H1 (cell line): ENCODE data around the gene ALDH5A1. TPM values are rescaled to one million over a fixed set of nuclear protein-coding genes. Genes with fewer than 3 reads are reported as not detected.

Source experiments
- CTCF ChIA-PET: fragments of 300-600 bp; sonication (Branson Sonifier 250); formaldehyde crosslinking; loops from one replicate; lab custom pipeline; 2021; ENCODE audit not compliant: partially characterized antibody; lab: Charles Lee
- POLR2A ChIA-PET: fragments of 300-600 bp; sonication (Branson Sonifier 250); formaldehyde crosslinking; loops from one replicate; lab custom pipeline; 2021; ENCODE audit warnings: inconsistent platforms; ENCODE audit not compliant: partially characterized antibody; lab: Charles Lee
- DNase-seq, 2 experiments: peaks; one replicate each; pipeline versions ENCODE4 v3.0.0 to v3.0.0-alpha.2; 2010 to 2022; ENCODE audit warnings: low spot score in 2 of 2, low read depth in 1 of 2, mixed read lengths in 1 of 2
- FAIRE-seq: peaks from 2 replicates; lab custom pipeline; 2011; peaks lifted over from hg19 to GRCh38; lab: Jason Lieb, UNC
- H2AFZ ChIP-seq: 2 replicates; pipeline ENCODE4 v1.8.1; 2012; ENCODE audit warnings: low read length, inconsistent platforms
- H2AK5ac ChIP-seq: 2 replicates; pipeline ENCODE4 v1.6.1; 2013; ENCODE audit warnings: low read depth, low read length
- H2BK120ac ChIP-seq: replicated peaks from 2 replicates; pipeline ENCODE3; 2013; ENCODE audit warnings: low read depth, low read length, inconsistent platforms
- H2BK12ac ChIP-seq: 2 replicates; pipeline ENCODE4 v1.6.1; 2013; ENCODE audit warnings: low read depth, low read length
- H2BK15ac ChIP-seq: 2 replicates; pipeline ENCODE4 v1.6.1; 2013; ENCODE audit warnings: low read length
- H2BK20ac ChIP-seq: 2 replicates; pipeline ENCODE4 v1.6.1; 2013; ENCODE audit warnings: low read length
- H2BK5ac ChIP-seq: 2 replicates; pipeline ENCODE4 v1.6.1; 2013; ENCODE audit warnings: low read depth, low read length
- H3K14ac ChIP-seq: 2 replicates; pipeline ENCODE4 v1.6.1; 2013; ENCODE audit warnings: inconsistent platforms; ENCODE audit not compliant: insufficient read length
- H3K18ac ChIP-seq: 2 replicates; pipeline ENCODE4 v1.6.1; 2013; ENCODE audit warnings: low read length; ENCODE audit errors: extremely low read depth
- H3K23ac ChIP-seq: 2 replicates; pipeline ENCODE4 v1.6.1; 2013; ENCODE audit warnings: inconsistent platforms; ENCODE audit not compliant: insufficient read length
- H3K23me2 ChIP-seq: 2 replicates; pipeline ENCODE4 v1.6.1; 2013; ENCODE audit warnings: low read depth, low read length
- H3K27ac ChIP-seq: 2 replicates; pipeline ENCODE4 v1.6.1; 2011; ENCODE audit warnings: low read depth, low read length, inconsistent platforms
- H3K27me3 ChIP-seq, 4 experiments: replicated peaks in 1 of 4; 1 replicate in 1 of 4; 2 replicates in 3 of 4; pipeline versions ENCODE4 v1.6.1 to v1.8.1; 2011 to 2013; ENCODE audit warnings: low read length in 3 of 4, mild to moderate bottlenecking in 3 of 4, inconsistent platforms in 2 of 4, mixed read lengths in 2 of 4, moderate library complexity in 1 of 4; ENCODE audit not compliant: control insufficient read depth in 3 of 4, insufficient read depth in 3 of 4; ENCODE audit errors: extremely low read depth in 1 of 4
- H3K36me3 ChIP-seq, 4 experiments: 2 replicates each; pipeline versions ENCODE4 v1.6.1 to v1.8.1; 2011 to 2013; ENCODE audit warnings: mild to moderate bottlenecking in 4 of 4, low read length in 3 of 4, moderate library complexity in 2 of 4, control low read depth in 1 of 4, inconsistent platforms in 1 of 4; ENCODE audit not compliant: insufficient read depth in 4 of 4, control insufficient read depth in 2 of 4
- H3K4ac ChIP-seq: replicated peaks from 2 replicates; pipeline ENCODE3; 2013; ENCODE audit warnings: low read length, low read depth, mixed read lengths, inconsistent platforms; ENCODE audit not compliant: insufficient read length
- H3K4me1 ChIP-seq, 4 experiments: replicated peaks in 1 of 4; 1 replicate in 1 of 4; 2 replicates in 3 of 4; pipeline versions ENCODE4 v1.6.1 to v1.8.1; 2011 to 2013; ENCODE audit warnings: low read length in 3 of 4, inconsistent platforms in 2 of 4, mixed read lengths in 1 of 4; ENCODE audit not compliant: insufficient read depth in 4 of 4, control insufficient read depth in 3 of 4
- H3K4me2 ChIP-seq, 2 experiments: 2 replicates each; pipeline versions ENCODE4 v1.6.1 to v1.8.1; 2011 to 2013; ENCODE audit warnings: low read depth in 2 of 2, low read length in 2 of 2, control low read depth in 1 of 2, inconsistent platforms in 1 of 2, mild to moderate bottlenecking in 1 of 2; ENCODE audit not compliant: insufficient read depth in 1 of 2
- H3K4me3 ChIP-seq, 4 experiments: fragments of 200-600, 300-600 bp in 1 of 4; sonication (generic), shearing (Covaris generic), sonication (Bioruptor Twin) in 1 of 4; 2 replicates each; pipeline versions ENCODE4 v1.5.1 to v1.8.1; 2011 to 2016; ENCODE audit warnings: low read length in 4 of 4, low read depth in 3 of 4, control low read depth in 2 of 4, inconsistent platforms in 2 of 4, mild to moderate bottlenecking in 2 of 4, mixed read lengths in 1 of 4, moderate library complexity in 1 of 4; ENCODE audit not compliant: insufficient read depth in 2 of 4; ENCODE audit errors: extremely low read depth in 1 of 4
- H3K56ac ChIP-seq: replicated peaks from 2 replicates; pipeline ENCODE3; 2013; ENCODE audit warnings: low read depth, mild to moderate bottlenecking, mixed read lengths, low read length, inconsistent platforms; ENCODE audit not compliant: insufficient read length
- H3K79me1 ChIP-seq: 2 replicates; pipeline ENCODE4 v1.6.1; 2013; ENCODE audit warnings: low read depth, low read length, control low read depth
- H3K79me2 ChIP-seq, 2 experiments: 2 replicates each; pipeline versions ENCODE4 v1.6.1 to v1.8.1; 2012 to 2013; ENCODE audit warnings: low read length in 2 of 2, mild to moderate bottlenecking in 2 of 2, inconsistent platforms in 1 of 2; ENCODE audit not compliant: insufficient read depth in 2 of 2, control insufficient read depth in 1 of 2
- H3K9ac ChIP-seq, 4 experiments: replicated peaks in 1 of 4; 1 replicate in 1 of 4; 2 replicates in 3 of 4; pipeline versions ENCODE4 v1.6.1 to v1.8.1; 2011 to 2013; ENCODE audit warnings: low read depth in 3 of 4, low read length in 3 of 4, control low read depth in 2 of 4, mild to moderate bottlenecking in 2 of 4, moderate library complexity in 2 of 4, inconsistent platforms in 1 of 4; ENCODE audit errors: extremely low read depth in 1 of 4
- H3K9me3 ChIP-seq, 2 experiments: 2 replicates each; pipeline versions ENCODE4 v1.6.1 to v1.8.1; 2012 to 2013; ENCODE audit warnings: mild to moderate bottlenecking in 2 of 2, moderate library complexity in 2 of 2, control low read depth in 1 of 2, inconsistent platforms in 1 of 2, low read depth in 1 of 2, low read length in 1 of 2, mixed read lengths in 1 of 2; ENCODE audit not compliant: insufficient read depth in 2 of 2
- H4K20me1 ChIP-seq, 2 experiments: replicated peaks in 1 of 2; 2 replicates each; pipeline versions ENCODE3 to v1.8.1; 2011 to 2013; ENCODE audit warnings: inconsistent platforms in 2 of 2, low read length in 2 of 2, mild to moderate bottlenecking in 1 of 2; ENCODE audit not compliant: insufficient read depth in 2 of 2, control insufficient read depth in 1 of 2
- H4K5ac ChIP-seq: 2 replicates; pipeline ENCODE4 v1.6.1; 2013; ENCODE audit warnings: low read length, low read depth, mixed read lengths, inconsistent platforms; ENCODE audit not compliant: insufficient read length
- H4K8ac ChIP-seq: 2 replicates; pipeline ENCODE4 v1.8.0; 2013; ENCODE audit warnings: mild to moderate bottlenecking, moderate library complexity, low read length, inconsistent platforms; ENCODE audit not compliant: insufficient read depth; ENCODE audit errors: extremely low read depth
- H4K91ac ChIP-seq: replicated peaks from 2 replicates; pipeline ENCODE3; 2013; ENCODE audit warnings: low read length, mixed read lengths, inconsistent platforms; ENCODE audit not compliant: insufficient read length
- CREB1 ChIP-seq: IDR thresholded peaks from 2 replicates; pipeline ENCODE4 v1.6.1; 2012; ENCODE audit warnings: inconsistent platforms
- RAD21 ChIP-seq, 2 experiments: IDR thresholded peaks in 1 of 2; conservative IDR thresholded peaks in 1 of 2; 2 replicates each; pipeline ENCODE4 v1.6.1; 2011; ENCODE audit warnings: low read depth in 2 of 2, low read length in 2 of 2, improper control_type of control experiment in 1 of 2, inconsistent platforms in 1 of 2, mild to moderate bottlenecking in 1 of 2, moderate library complexity in 1 of 2
- WGBS, 2 experiments: shearing (Covaris generic) in 1 of 2; methylation state at CpG; one replicate each; pipeline versions ENCODE4 v1.1.6 to v1.1.7; 2013 to 2015; ENCODE audit warnings: low lambda C conversion rate in 2 of 2, mixed read lengths in 2 of 2, inconsistent platforms in 1 of 2, low coverage in 1 of 2, missing lambda C conversion rate in 1 of 2; ENCODE audit not compliant: insufficient replicate concordance in 2 of 2, insufficient coverage in 1 of 2, insufficient read length in 1 of 2; ENCODE audit errors: extremely low coverage in 1 of 2, missing lambda C conversion rate in 1 of 2; 5-methylcytosine and 5-hydroxymethylcytosine counted together
- polyA plus RNA-seq, 7 experiments: library from polyadenylated mRNA; depleted of rRNA in 3 of 7; stranded (reverse) in 5 of 7; unstranded in 2 of 7; fragments of >200 nt in 5 of 7; fragments of 200-250 nt in 2 of 7; gene quantifications; 1 replicate in 5 of 7; 2 replicates in 1 of 7; 4 replicates in 1 of 7; pipeline versions ENCODE4 v1.2.1 to v1.2.3, GENCODE V29; 2011 to 2013; ENCODE audit warnings: missing spikeins in 2 of 7, mixed read lengths in 2 of 7
- total RNA-seq: library from RNA; stranded (reverse); fragmentation: NEBNext Ultra II Directional; extraction: Animal tissue kit (Norgen Biotek cat#: 25700); gene quantifications from 2 replicates; pipeline ENCODE4 v1.2.1, GENCODE V29; 2021
- TF ChIP-seq, protein P1 (sequence below), 3 experiments: IDR thresholded peaks; 1 replicate in 2 of 3; 2 replicates in 1 of 3; pipeline versions ENCODE4 v1.5.1 to v1.6.1; 2011; ENCODE audit warnings: low read length in 3 of 3, mild to moderate bottlenecking in 3 of 3, inconsistent platforms in 2 of 3, low read depth in 1 of 3, moderate library complexity in 1 of 3; ENCODE audit not compliant: insufficient read depth in 1 of 3; ENCODE audit errors: control extremely low read depth in 1 of 3

The ALDH5A1 gene
- total and polyA plus RNA-seq, 2 of the 8 experiments (the other 6 are each of a cell fraction or from before 2014, with no cell fraction given) = 1.5 to 2.4 TPM

DNA sequence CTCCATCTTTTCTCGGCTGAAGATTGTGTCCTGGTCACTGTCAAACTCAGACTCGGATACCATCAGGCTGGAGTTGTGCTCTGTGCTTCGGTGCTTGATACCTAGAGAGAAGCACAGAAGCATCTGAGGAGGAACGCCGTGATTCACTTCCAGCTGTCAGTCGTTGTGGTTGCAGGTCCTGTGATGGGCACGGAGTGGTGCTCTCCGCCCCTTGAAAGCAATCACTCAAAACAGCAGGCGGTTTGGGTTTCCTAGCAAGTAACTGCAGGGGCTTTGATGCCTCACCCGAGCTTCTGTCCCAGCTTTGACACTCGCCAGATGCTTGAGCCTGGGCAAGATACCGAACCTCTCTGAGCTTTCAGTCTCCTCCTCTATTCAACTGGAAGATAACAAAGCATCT, 52.5 kb downstream of the ALDH5A1 start:
- H2AFZ ChIP-seq = no peak overlapping the region
- no peak overlapping the region for H3K56ac ChIP-seq
- no peak overlapping the region for H2BK12ac ChIP-seq
- no peak overlapping the region for H2BK20ac ChIP-seq
- H3K27ac ChIP-seq = no peak overlapping the region
- H4K20me1 ChIP-seq = no peaks in the 10 kb centered on the region
- no peak overlapping the region for H3K4ac ChIP-seq
- H3K23me2 ChIP-seq = no peaks in the 10 kb centered on the region
- no peak overlapping the region for H3K4me3 ChIP-seq
- no peak overlapping the region for H4K91ac ChIP-seq
- ChIA-PET POLR2A (no interaction called here), CTCF (interaction anchor here (0.9 to 2.7 kb wide), 14 partner anchors 9 to 471 kb away, joined by 3 to 37 read pairs (median 4); no protein-coding TSS in a partner anchor)
- H3K14ac ChIP-seq = no peak overlapping the region
- H2BK120ac ChIP-seq = no peak overlapping the region
- H2BK15ac ChIP-seq = no peak overlapping the region
- FAIRE-seq (peak; percentile 36), DNase-seq (peak; percentile 31 to 54)
- H2BK5ac ChIP-seq = no peak overlapping the region
- H3K9me3 ChIP-seq = no peaks in the 10 kb centered on the region
- H3K4me2 ChIP-seq = no peak overlapping the region; a peak in 1 of 4 replicates
- no peak overlapping the region for H4K8ac ChIP-seq
- no peak overlapping the region for H3K18ac ChIP-seq
- TF ChIP-seq CREB1 (no peak), RAD21 (IDR thresholded peaks at IDR 0.05 in 1 of 2, conservative IDR thresholded peaks at IDR 0.05 in 1 of 2; ENCODE audit: low read depth in 2 of 2, low read length in 2 of 2) (peak; percentile 62 to 73)
- TF ChIP-seq, protein P1, sequence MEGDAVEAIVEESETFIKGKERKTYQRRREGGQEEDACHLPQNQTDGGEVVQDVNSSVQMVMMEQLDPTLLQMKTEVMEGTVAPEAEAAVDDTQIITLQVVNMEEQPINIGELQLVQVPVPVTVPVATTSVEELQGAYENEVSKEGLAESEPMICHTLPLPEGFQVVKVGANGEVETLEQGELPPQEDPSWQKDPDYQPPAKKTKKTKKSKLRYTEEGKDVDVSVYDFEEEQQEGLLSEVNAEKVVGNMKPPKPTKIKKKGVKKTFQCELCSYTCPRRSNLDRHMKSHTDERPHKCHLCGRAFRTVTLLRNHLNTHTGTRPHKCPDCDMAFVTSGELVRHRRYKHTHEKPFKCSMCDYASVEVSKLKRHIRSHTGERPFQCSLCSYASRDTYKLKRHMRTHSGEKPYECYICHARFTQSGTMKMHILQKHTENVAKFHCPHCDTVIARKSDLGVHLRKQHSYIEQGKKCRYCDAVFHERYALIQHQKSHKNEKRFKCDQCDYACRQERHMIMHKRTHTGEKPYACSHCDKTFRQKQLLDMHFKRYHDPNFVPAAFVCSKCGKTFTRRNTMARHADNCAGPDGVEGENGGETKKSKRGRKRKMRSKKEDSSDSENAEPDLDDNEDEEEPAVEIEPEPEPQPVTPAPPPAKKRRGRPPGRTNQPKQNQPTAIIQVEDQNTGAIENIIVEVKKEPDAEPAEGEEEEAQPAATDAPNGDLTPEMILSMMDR (IDR thresholded peaks at IDR 0.05; ENCODE audit: control extremely low read depth in 1 of 3, insufficient read depth in 1 of 3, low read depth in 1 of 3, low read length in 3 of 3) = peak; percentile 39 to 50 (median 46); a peak in 3 of 4 replicates
- TF ChIP-seq, all 59 proteins: peak for 2
- H3K23ac ChIP-seq = no peak overlapping the region
- no peak overlapping the region for H2AK5ac ChIP-seq
- H3K36me3 ChIP-seq = no peaks in the 10 kb centered on the region
- no peaks in the 10 kb centered on the region for H3K4me1 ChIP-seq
- 62% methylated on average over 12 of the region's 12 CpGs; no CpG with 5 or more reads in 1 of the 2 experiments for WGBS, 2 experiments
- H3K79me2 ChIP-seq = no peaks in the 10 kb centered on the region
- H3K9ac ChIP-seq = no peak overlapping the region
- H4K5ac ChIP-seq = no peak overlapping the region
- no peaks in the 10 kb centered on the region for H3K79me1 ChIP-seq
- H3K27me3 ChIP-seq = no peaks in the 10 kb centered on the region
